ENCODE measurements around the gene DAAM2. TPM values are rescaled to one million over a fixed set of nuclear protein-coding genes. Genes with fewer than 3 reads are reported as not detected.

DAAM2 gene
- total and polyA plus RNA-seq, 2 donors, result 1.1 to 4.2 TPM

GRCh38 chr6:39811835-39812345 is 19.7 kb downstream of the DAAM2 start:
- Histone ChIP-seq H3K27me3 (ENCODE audit: control insufficient read depth in 2 of 2, insufficient read depth in 1 of 2, low read length in 1 of 2) (peaks cover 0 to 2% of the 10 kb centered on the region in 2 donors), H3K4me1 (ENCODE audit: control insufficient read depth in 2 of 2, insufficient read depth in 2 of 2, low read length in 2 of 2) (no peaks in the 10 kb centered on the region), H3K4me3 (ENCODE audit: low read length in 2 of 2) (no peak overlapping the region), H3K27ac (ENCODE audit: low read depth in 1 of 2, low read length in 1 of 2) (no peak overlapping the region), H3K9me3 (ENCODE audit: control insufficient read depth in 2 of 2, insufficient read depth in 1 of 2, low read length in 1 of 2) (no peaks in the 10 kb centered on the region), H3K36me3 (ENCODE audit: control insufficient read depth in 2 of 2, insufficient read depth in 2 of 2, low read length in 1 of 2) (no peaks in the 10 kb centered on the region)
- no peak for DNase-seq (ENCODE audit: low read depth in 6 of 9, low spot score in 9 of 9)
- 98% methylated on average over 3 of the region's 3 CpGs for WGBS

- Histone ChIP-seq H3K9me3 (ENCODE audit: control insufficient read depth in 2 of 2, insufficient read depth in 1 of 2, low read length in 1 of 2) (no peaks in the 10 kb centered on the region), H3K36me3 (ENCODE audit: control insufficient read depth in 2 of 2, insufficient read depth in 2 of 2, low read length in 1 of 2) (no peaks in the 10 kb centered on the region), H3K4me1 (ENCODE audit: control insufficient read depth in 2 of 2, insufficient read depth in 2 of 2, low read length in 2 of 2) (no peaks in the 10 kb centered on the region), H3K27me3 (ENCODE audit: control insufficient read depth in 2 of 2, insufficient read depth in 1 of 2, low read length in 1 of 2) (peaks cover 0 to 2% of the 10 kb centered on the region in 2 donors), H3K4me3 (ENCODE audit: low read length in 2 of 2) (no peak overlapping the region), H3K27ac (ENCODE audit: low read depth in 1 of 2, low read length in 1 of 2) (no peak overlapping the region)
- 97% methylated on average over 2 of the region's 2 CpGs for WGBS
- DNase-seq (ENCODE audit: low read depth in 6 of 9, low spot score in 9 of 9), result no peak
Measured at GRCh38 chr6:39812496-39812852, 20.3 kb downstream of the DAAM2 start.

- peak in 1 of 9 donors; percentile 6 for DNase-seq (ENCODE audit: low read depth in 6 of 9, low spot score in 9 of 9)
- H3K4me1 ChIP-seq (ENCODE audit: control insufficient read depth in 2 of 2, insufficient read depth in 2 of 2, low read length in 2 of 2), result no peaks in the 10 kb centered on the region
Measured at GRCh38 chr6:39812853-39813533, 20.8 kb downstream of the DAAM2 start.

DNA sequence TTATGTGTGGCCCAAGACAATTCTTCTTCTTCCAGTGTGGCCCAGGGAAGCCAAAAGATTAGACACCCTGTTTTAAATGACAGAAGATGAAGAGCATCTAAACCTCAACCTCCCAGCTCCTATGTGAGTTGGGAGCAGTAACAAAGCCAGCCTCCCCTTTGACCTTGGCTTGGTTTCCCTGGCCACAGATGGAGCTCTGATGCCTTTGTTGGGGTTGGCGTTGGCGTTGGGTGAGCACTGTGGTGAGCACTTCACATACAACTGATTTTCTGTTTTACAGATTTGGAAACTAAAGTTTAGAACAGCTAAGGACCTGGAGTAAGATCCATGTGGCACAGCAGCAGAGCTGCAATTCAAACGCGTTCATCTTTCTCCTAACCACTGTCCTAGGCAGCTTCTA is 22.1 kb downstream of the DAAM2 start:
- Histone ChIP-seq H3K27ac (ENCODE audit: low read depth in 1 of 2, low read length in 1 of 2) (no peak overlapping the region), H3K9me3 (ENCODE audit: control insufficient read depth in 2 of 2, insufficient read depth in 1 of 2, low read length in 1 of 2) (no peaks in the 10 kb centered on the region), H3K36me3 (ENCODE audit: control insufficient read depth in 2 of 2, insufficient read depth in 2 of 2, low read length in 1 of 2) (no peaks in the 10 kb centered on the region), H3K27me3 (ENCODE audit: control insufficient read depth in 2 of 2, insufficient read depth in 1 of 2, low read length in 1 of 2) (no peaks in the 10 kb centered on the region), H3K4me1 (ENCODE audit: control insufficient read depth in 2 of 2, insufficient read depth in 2 of 2, low read length in 2 of 2) (no peaks in the 10 kb centered on the region), H3K4me3 (ENCODE audit: low read length in 2 of 2) (no peak overlapping the region)
- 97% methylated on average over 4 of the region's 4 CpGs for WGBS
- no peak for DNase-seq (ENCODE audit: low read depth in 6 of 9, low spot score in 9 of 9)

More at GRCh38 chr6:39812853-39813533, 20.8 kb downstream of the DAAM2 start:
- H3K27ac ChIP-seq (ENCODE audit: low read depth in 1 of 2, low read length in 1 of 2), result no peak overlapping the region
- H3K4me3 ChIP-seq (ENCODE audit: low read length in 2 of 2), result no peak overlapping the region
- peaks cover 0 to 2% of the 10 kb centered on the region in 2 donors for H3K27me3 ChIP-seq (ENCODE audit: control insufficient read depth in 2 of 2, insufficient read depth in 1 of 2, low read length in 1 of 2)
- WGBS, result 42% methylated on average over 9 of the region's 9 CpGs
- H3K9me3 ChIP-seq (ENCODE audit: control insufficient read depth in 2 of 2, insufficient read depth in 1 of 2, low read length in 1 of 2), result no peaks in the 10 kb centered on the region
- H3K36me3 ChIP-seq (ENCODE audit: control insufficient read depth in 2 of 2, insufficient read depth in 2 of 2, low read length in 1 of 2), result no peaks in the 10 kb centered on the region

DNA sequence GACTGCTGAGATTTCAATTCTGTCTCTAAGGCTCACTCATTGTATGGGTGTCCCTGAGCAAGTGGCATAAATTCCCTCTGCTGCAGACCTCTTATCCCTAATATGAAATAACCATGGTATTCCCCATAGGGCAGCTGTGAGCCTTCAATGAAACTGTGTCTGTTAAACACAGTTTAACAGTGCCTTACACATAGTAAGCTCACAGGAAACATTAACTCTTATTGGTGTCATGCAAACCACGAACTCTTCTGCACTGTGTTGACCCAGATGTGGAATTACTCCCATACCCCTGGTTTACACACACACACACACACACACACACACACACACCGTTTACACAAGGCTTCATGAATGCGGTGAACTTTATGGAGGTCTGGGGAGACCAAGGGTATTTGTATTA is 23.2 kb downstream of the DAAM2 start:
- Histone ChIP-seq H3K9me3 (ENCODE audit: control insufficient read depth in 2 of 2, insufficient read depth in 1 of 2, low read length in 1 of 2) (no peaks in the 10 kb centered on the region), H3K27ac (ENCODE audit: low read depth in 1 of 2, low read length in 1 of 2) (no peak overlapping the region), H3K4me3 (ENCODE audit: low read length in 2 of 2) (no peak overlapping the region), H3K27me3 (ENCODE audit: control insufficient read depth in 2 of 2, insufficient read depth in 1 of 2, low read length in 1 of 2) (no peaks in the 10 kb centered on the region), H3K36me3 (ENCODE audit: control insufficient read depth in 2 of 2, insufficient read depth in 2 of 2, low read length in 1 of 2) (no peaks in the 10 kb centered on the region), H3K4me1 (ENCODE audit: control insufficient read depth in 2 of 2, insufficient read depth in 2 of 2, low read length in 2 of 2) (no peaks in the 10 kb centered on the region)
- DNase-seq (ENCODE audit: low read depth in 6 of 9, low spot score in 9 of 9), result no peak
- 74% methylated on average over 3 of the region's 3 CpGs for WGBS

GRCh38 chr6:39816747-39817146 is 24.6 kb downstream of the DAAM2 start:
- Histone ChIP-seq H3K36me3 (ENCODE audit: control insufficient read depth in 2 of 2, insufficient read depth in 2 of 2, low read length in 1 of 2) (no peaks in the 10 kb centered on the region), H3K9me3 (ENCODE audit: control insufficient read depth in 2 of 2, insufficient read depth in 1 of 2, low read length in 1 of 2) (no peaks in the 10 kb centered on the region), H3K4me1 (ENCODE audit: control insufficient read depth in 2 of 2, insufficient read depth in 2 of 2, low read length in 2 of 2) (no peaks in the 10 kb centered on the region), H3K27ac (ENCODE audit: low read depth in 1 of 2, low read length in 1 of 2) (no peak overlapping the region), H3K27me3 (ENCODE audit: control insufficient read depth in 2 of 2, insufficient read depth in 1 of 2, low read length in 1 of 2) (no peaks in the 10 kb centered on the region), H3K4me3 (ENCODE audit: low read length in 2 of 2) (no peak overlapping the region)
- WGBS, result 89% methylated on average over 7 of the region's 7 CpGs
- no peak for DNase-seq (ENCODE audit: low read depth in 6 of 9, low spot score in 9 of 9)

GRCh38 chr6:39818695-39819094 is 26.5 kb downstream of the DAAM2 start:
- Histone ChIP-seq H3K4me3 (ENCODE audit: low read length in 2 of 2) (no peak overlapping the region), H3K4me1 (ENCODE audit: control insufficient read depth in 2 of 2, insufficient read depth in 2 of 2, low read length in 2 of 2) (no peaks in the 10 kb centered on the region), H3K27ac (ENCODE audit: low read depth in 1 of 2, low read length in 1 of 2) (no peak overlapping the region), H3K27me3 (ENCODE audit: control insufficient read depth in 2 of 2, insufficient read depth in 1 of 2, low read length in 1 of 2) (no peaks in the 10 kb centered on the region), H3K9me3 (ENCODE audit: control insufficient read depth in 2 of 2, insufficient read depth in 1 of 2, low read length in 1 of 2) (no peaks in the 10 kb centered on the region), H3K36me3 (ENCODE audit: control insufficient read depth in 2 of 2, insufficient read depth in 2 of 2, low read length in 1 of 2) (no peaks in the 10 kb centered on the region)
- 98% methylated on average over 2 of the region's 2 CpGs for whole genome bisulfite sequencing
- no peak for DNase-seq (ENCODE audit: low read depth in 6 of 9, low spot score in 9 of 9)

GRCh38 chr6:39819228-39819627 is 27.1 kb downstream of the DAAM2 start:
- H3K4me1 ChIP-seq (ENCODE audit: control insufficient read depth in 2 of 2, insufficient read depth in 2 of 2, low read length in 2 of 2), result no peaks in the 10 kb centered on the region
- no peak overlapping the region for H3K27ac ChIP-seq (ENCODE audit: low read depth in 1 of 2, low read length in 1 of 2)
- no peaks in the 10 kb centered on the region for H3K9me3 ChIP-seq (ENCODE audit: control insufficient read depth in 2 of 2, insufficient read depth in 1 of 2, low read length in 1 of 2)
- H3K4me3 ChIP-seq (ENCODE audit: low read length in 2 of 2), result no peak overlapping the region
- H3K27me3 ChIP-seq (ENCODE audit: control insufficient read depth in 2 of 2, insufficient read depth in 1 of 2, low read length in 1 of 2), result no peaks in the 10 kb centered on the region
- DNase-seq (ENCODE audit: low read depth in 6 of 9, low spot score in 9 of 9), result no peak
- H3K36me3 ChIP-seq (ENCODE audit: control insufficient read depth in 2 of 2, insufficient read depth in 2 of 2, low read length in 1 of 2), result no peaks in the 10 kb centered on the region
- WGBS, result 97% methylated on average over 1 of the region's 1 CpG

DNA sequence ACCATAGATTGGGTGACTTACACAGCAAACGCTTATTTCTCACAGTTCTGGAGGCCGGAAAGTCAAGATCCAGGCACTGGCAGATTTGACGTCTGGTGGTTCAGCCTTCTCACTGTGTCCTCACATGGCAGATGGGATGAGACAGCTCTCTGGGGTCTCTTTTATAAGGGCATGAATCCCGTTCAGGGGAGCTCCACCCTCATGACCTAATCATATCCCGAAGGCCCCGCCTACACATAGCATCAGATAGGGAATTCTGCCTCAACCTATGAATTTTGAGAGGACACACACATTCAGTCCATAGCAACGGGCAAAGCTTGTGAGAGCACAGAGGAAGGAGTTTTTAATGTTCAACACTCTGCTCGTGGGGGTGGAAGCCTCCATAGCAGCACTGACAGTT is 27.5 kb downstream of the DAAM2 start:
- H3K4me1 ChIP-seq (ENCODE audit: control insufficient read depth in 2 of 2, insufficient read depth in 2 of 2, low read length in 2 of 2), result no peaks in the 10 kb centered on the region
- no peak overlapping the region for H3K27ac ChIP-seq (ENCODE audit: low read depth in 1 of 2, low read length in 1 of 2)
- no peak for DNase-seq (ENCODE audit: low read depth in 6 of 9, low spot score in 9 of 9)
- no peaks in the 10 kb centered on the region for H3K36me3 ChIP-seq (ENCODE audit: control insufficient read depth in 2 of 2, insufficient read depth in 2 of 2, low read length in 1 of 2)
- no peaks in the 10 kb centered on the region for H3K27me3 ChIP-seq (ENCODE audit: control insufficient read depth in 2 of 2, insufficient read depth in 1 of 2, low read length in 1 of 2)
- H3K4me3 ChIP-seq (ENCODE audit: low read length in 2 of 2), result no peak overlapping the region
- no peaks in the 10 kb centered on the region for H3K9me3 ChIP-seq (ENCODE audit: control insufficient read depth in 2 of 2, insufficient read depth in 1 of 2, low read length in 1 of 2)
- 89% methylated on average over 8 of the region's 8 CpGs for WGBS

Measured in thymus (tissue), 11 donors.